GM18519 (cell line): ENCODE results near the gene OR10K1.
"Not testable (repeated sequence)": the region's sequence is repeated elsewhere in the genome, so short reads cannot be mapped to it uniquely, and the experiment has no call there.

Experiments used
- ATAC-seq: cut with Tn5 transposase; IDR thresholded peaks from one replicate; pipeline ENCODE4 v1.9.1; 2021; ENCODE audit warnings: mild to moderate bottlenecking, moderate library complexity; ENCODE audit not compliant: unreplicated experiment, low FRiP score

OR10K1 gene

GRCh38 chr1:158461534-158461933 is at the start of gene OR10K1:
Gene OR10K1, plus strand, starts transcription at chr1:158461834. Its CDS starts 3,728 bp downstream, at chr1:158465562.
- no peak for ATAC-seq

GRCh38 chr1:158414651-158415345 is 46.8 kb upstream of the OR10K1 start:
- no peak for ATAC-seq

GRCh38 chr1:158417586-158417985 is 44.0 kb upstream of the OR10K1 start:
- no peak for ATAC-seq

- no peak for ATAC-seq
Observed at GRCh38 chr1:158422212-158422611, 39.4 kb upstream of the OR10K1 start.

- ATAC-seq: no peak
Observed at GRCh38 chr1:158425027-158425426, 36.6 kb upstream of the OR10K1 start.

GRCh38 chr1:158426137-158426536 is 35.5 kb upstream of the OR10K1 start, which contains the start of gene OR10K2:
Gene OR10K2, minus strand, starts transcription at chr1:158426237. Its CDS starts 5,371 bp downstream, at chr1:158420866.
- ATAC-seq: no peak

GRCh38 chr1:158430163-158430562 is 31.5 kb upstream of the OR10K1 start:
- ATAC-seq: not testable (repeated sequence)

GRCh38 chr1:158434741-158435140 is 26.9 kb upstream of the OR10K1 start:
- no peak for ATAC-seq

GRCh38 chr1:158445376-158445775 is 16.3 kb upstream of the OR10K1 start:
- ATAC-seq: no peak

GRCh38 chr1:158454537-158454936 is 7.1 kb upstream of the OR10K1 start:
- ATAC-seq: no peak

GRCh38 chr1:158457246-158457645 is 4.4 kb upstream of the OR10K1 start:
- no peak for ATAC-seq

- ATAC-seq: no peak
Observed at GRCh38 chr1:158458263-158458662, 3.4 kb upstream of the OR10K1 start.

- no peak for ATAC-seq
Observed at GRCh38 chr1:158471920-158472319, 10.3 kb downstream of the OR10K1 start, which contains the start of gene OR10R2. Gene OR10R2, plus strand, starts transcription at chr1:158472220. Its CDS starts 106 bp downstream, at chr1:158472326.

GRCh38 chr1:158485455-158485854 is 23.8 kb downstream of the OR10K1 start:
- ATAC-seq: no peak

- ATAC-seq: no peak
Observed at GRCh38 chr1:158491316-158491715, 29.7 kb downstream of the OR10K1 start.

GRCh38 chr1:158493054-158493453 is 31.4 kb downstream of the OR10K1 start:
- no peak for ATAC-seq

- ATAC-seq: no peak
Observed at GRCh38 chr1:158494796-158495195, 33.2 kb downstream of the OR10K1 start.

- no peak for ATAC-seq
Observed at GRCh38 chr1:158496374-158496773, 34.7 kb downstream of the OR10K1 start.

GRCh38 chr1:158506369-158506987 is 44.8 kb downstream of the OR10K1 start:
- no peak for ATAC-seq

- ATAC-seq: no peak
Observed at GRCh38 chr1:158507511-158507910, 45.9 kb downstream of the OR10K1 start.

GRCh38 chr1:158509471-158510156 is 48.0 kb downstream of the OR10K1 start:
- no peak for ATAC-seq
